OCI-LY1 (cell line): ENCODE results near the gene SUPT3H.
"Not testable (repeated sequence)": the region's sequence is repeated elsewhere in the genome, so short reads cannot be mapped to it uniquely, and the experiment has no call there.

Experiments
- H2AFZ ChIP-seq: fragments of 200-600 bp; sonication (generic), shearing (Covaris generic); 2 replicates; pipeline ENCODE4 v1.6.0; 2014; ENCODE audit warnings: antibody characterized with exemption, mild to moderate bottlenecking, low read length
- H3F3A ChIP-seq: fragments of 200-600 bp; sonication (generic), shearing (Covaris generic); 2 replicates; pipeline ENCODE4 v1.6.0; 2014; ENCODE audit warnings: mild to moderate bottlenecking, antibody characterized with exemption, low read length, moderate library complexity; ENCODE audit not compliant: insufficient read depth
- H3K27ac ChIP-seq: fragments of 200-600 bp; sonication (generic); 2 replicates; pipeline ENCODE4 v1.5.1; 2014; ENCODE audit warnings: low read length, mixed run types, mild to moderate bottlenecking, low read depth; ENCODE audit not compliant: poor library complexity, severe bottlenecking
- H3K27me3 ChIP-seq: fragments of 200-600 bp; sonication (generic); 2 replicates; pipeline ENCODE4 v1.6.0; 2014; ENCODE audit warnings: antibody characterized with exemption, mild to moderate bottlenecking, low read length, moderate library complexity; ENCODE audit not compliant: insufficient read depth
- H3K36me3 ChIP-seq: fragments of 200-600 bp; sonication (generic); 2 replicates; pipeline ENCODE4 v1.6.1; 2014; ENCODE audit warnings: mild to moderate bottlenecking, antibody characterized with exemption, low read length, moderate library complexity, mixed read lengths; ENCODE audit not compliant: insufficient read depth
- H3K4me1 ChIP-seq: fragments of 200-600 bp; sonication (generic); 2 replicates; pipeline ENCODE4 v1.5.1; 2014; ENCODE audit warnings: mild to moderate bottlenecking, low read length, moderate library complexity; ENCODE audit not compliant: insufficient read depth, severe bottlenecking
- H3K4me2 ChIP-seq: fragments of 200-600 bp; sonication (generic), shearing (Covaris generic); 2 replicates; pipeline ENCODE4 v1.6.1; 2014; ENCODE audit warnings: low read length
- H3K4me3 ChIP-seq: fragments of 200-600 bp; sonication (generic); 2 replicates; pipeline ENCODE4 v1.5.1; 2014; ENCODE audit warnings: low read length, low read depth, mild to moderate bottlenecking, mixed read lengths; ENCODE audit not compliant: poor library complexity, severe bottlenecking
- H3K79me2 ChIP-seq: fragments of 200-600 bp; shearing (Covaris generic); 2 replicates; pipeline ENCODE4 v1.6.1; 2016; ENCODE audit warnings: mixed run types, low read length, mixed read lengths; ENCODE audit not compliant: insufficient read depth
- H3K9ac ChIP-seq: fragments of 200-600 bp; sonication (generic), shearing (Covaris generic); 2 replicates; pipeline ENCODE4 v1.6.1; 2014; ENCODE audit warnings: mild to moderate bottlenecking, low read length, mixed read lengths
- H3K9me2 ChIP-seq: fragments of 200-600 bp; sonication (generic), shearing (Covaris generic); 2 replicates; pipeline ENCODE4 v1.6.1; 2014; ENCODE audit warnings: low read depth, mild to moderate bottlenecking, low read length, mixed read lengths
- H3K9me3 ChIP-seq: fragments of 200-600 bp; shearing (Covaris generic); 2 replicates; pipeline ENCODE4 v1.6.1; 2014; ENCODE audit warnings: low read length, mixed read lengths
- H4K20me1 ChIP-seq: fragments of 200-600 bp; sonication (generic), shearing (Covaris generic); 2 replicates; pipeline ENCODE4 v1.6.0; 2016; ENCODE audit warnings: mild to moderate bottlenecking, low read length; ENCODE audit not compliant: insufficient read depth
- CTCF ChIP-seq: fragments of 200-600 bp; sonication (generic), shearing (Covaris generic); IDR thresholded peaks from 2 replicates; pipeline ENCODE4 v1.5.1; 2017; ENCODE audit warnings: mild to moderate bottlenecking, antibody characterized with exemption, low read length, moderate library complexity, mixed read lengths
- EZH2 ChIP-seq: fragments of 200-600 bp; sonication (generic), shearing (Covaris generic); IDR thresholded peaks from 2 replicates; pipeline ENCODE4 v1.8.0; 2017; ENCODE audit warnings: borderline replicate concordance, mixed run types, mild to moderate bottlenecking, antibody characterized with exemption, low read length, moderate library complexity, mixed read lengths

Gene SUPT3H

DNA sequence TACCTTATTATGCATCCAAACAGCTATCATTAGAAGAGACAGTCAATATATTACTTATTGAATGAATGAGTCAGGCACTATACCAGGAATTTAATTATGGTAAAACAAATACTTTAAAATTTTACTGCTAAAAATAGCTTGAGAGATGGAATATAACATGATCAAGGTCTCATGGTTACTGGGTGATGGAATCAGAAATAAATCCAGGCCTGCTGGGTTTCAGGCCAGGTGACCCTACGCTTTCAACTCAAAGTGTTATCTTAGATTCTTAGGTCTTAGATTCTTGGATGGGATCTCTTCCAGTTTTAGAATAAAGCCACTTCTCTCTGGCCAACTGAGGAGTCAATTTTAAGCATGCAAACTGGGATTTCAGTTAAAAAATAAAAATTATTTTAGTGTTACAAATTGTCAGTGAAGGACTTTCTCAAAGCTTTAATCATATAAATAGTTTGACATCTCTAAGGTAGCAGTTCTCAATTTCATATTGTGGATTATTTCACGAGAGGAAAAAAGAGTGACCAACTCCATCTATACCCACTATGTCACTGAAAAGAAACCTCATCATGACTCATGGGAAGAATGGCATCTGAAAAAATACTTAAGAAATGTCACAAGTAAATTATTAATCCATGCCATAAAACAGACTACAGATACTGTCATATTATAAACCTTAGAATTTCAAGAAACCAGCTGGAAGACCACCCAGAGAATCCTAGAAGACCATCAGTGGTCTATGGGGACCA lies 333.1 kb downstream of the SUPT3H start:
- H3K4me1 ChIP-seq, result no peaks in the 10 kb centered on the region
- no peak overlapping the region for H3K4me3 ChIP-seq
- no peaks in the 10 kb centered on the region for H3F3A ChIP-seq
- no peaks in the 10 kb centered on the region for H3K27me3 ChIP-seq
- no peaks in the 10 kb centered on the region for H3K9me2 ChIP-seq
- no peak overlapping the region for H3K9ac ChIP-seq
- H3K4me2 ChIP-seq, result no peak overlapping the region
- no peaks in the 10 kb centered on the region for H3K9me3 ChIP-seq
- H3K79me2 ChIP-seq, result no peaks in the 10 kb centered on the region
- H2AFZ ChIP-seq, result no peak overlapping the region
- no peaks in the 10 kb centered on the region for H3K36me3 ChIP-seq
- TF ChIP-seq CTCF (no peak), EZH2 (no peak)
- no peaks in the 10 kb centered on the region for H4K20me1 ChIP-seq
- H3K27ac ChIP-seq, result no peak overlapping the region

- TF ChIP-seq CTCF (no peak), EZH2 (no peak)
- Histone ChIP-seq H3K36me3 (no peaks in the 10 kb centered on the region), H3K9me3 (no peaks in the 10 kb centered on the region), H3K79me2 (no peaks in the 10 kb centered on the region), H4K20me1 (no peaks in the 10 kb centered on the region), H3K9me2 (no peaks in the 10 kb centered on the region), H3K4me2 (no peak overlapping the region), H3F3A (no peaks in the 10 kb centered on the region), H3K4me3 (no peak overlapping the region), H3K9ac (no peak overlapping the region), H3K27me3 (no peaks in the 10 kb centered on the region), H3K27ac (no peak overlapping the region), H3K4me1 (no peaks in the 10 kb centered on the region), H2AFZ (no peak overlapping the region)
Measured at GRCh38 chr6:45044086-45044485, 333.6 kb downstream of the SUPT3H start.

GRCh38 chr6:45042673-45043072 lies 335.1 kb downstream of the SUPT3H start:
- not testable (repeated sequence) for H3K9me3 ChIP-seq, H3K4me2 ChIP-seq, H3K79me2 ChIP-seq, H3K36me3 ChIP-seq, H3K4me1 ChIP-seq, H3K27me3 ChIP-seq, H3K27ac ChIP-seq, H3F3A ChIP-seq, H2AFZ ChIP-seq, H3K9me2 ChIP-seq, H3K9ac ChIP-seq, H3K4me3 ChIP-seq, H4K20me1 ChIP-seq

DNA sequence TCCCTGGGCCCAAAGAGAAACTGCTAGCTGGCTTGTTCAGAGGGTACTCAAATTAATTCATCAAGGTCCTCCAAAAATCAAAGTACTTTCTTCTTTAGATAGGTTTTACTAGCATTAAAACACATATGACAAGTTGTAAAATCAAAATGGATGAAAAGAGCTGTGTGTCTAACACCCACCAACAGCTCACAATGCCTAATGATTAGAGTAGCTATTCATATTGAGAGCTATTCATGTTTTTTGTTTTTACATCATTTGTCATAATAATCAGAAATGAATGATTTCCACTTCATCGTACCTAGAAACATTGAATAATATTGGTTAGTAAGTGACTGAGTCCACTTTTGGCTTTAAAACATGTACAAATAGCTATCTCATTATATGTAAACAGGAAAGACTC lies 339.5 kb downstream of the SUPT3H start:
- Histone ChIP-seq H3K27ac (no peak overlapping the region), H3K79me2 (no peaks in the 10 kb centered on the region), H3K9ac (no peak overlapping the region), H3K4me3 (no peak overlapping the region), H3F3A (no peaks in the 10 kb centered on the region), H4K20me1 (no peaks in the 10 kb centered on the region), H3K36me3 (no peaks in the 10 kb centered on the region), H3K9me2 (no peaks in the 10 kb centered on the region), H3K9me3 (no peaks in the 10 kb centered on the region), H3K4me2 (no peak overlapping the region), H3K4me1 (no peaks in the 10 kb centered on the region), H2AFZ (no peak overlapping the region), H3K27me3 (no peaks in the 10 kb centered on the region)
- TF ChIP-seq EZH2 (no peak), CTCF (no peak)
